Measurements from ENCODE around the gene WBP2. TPM values are rescaled to one million over a fixed set of nuclear protein-coding genes. Genes with fewer than 3 reads are reported as not detected.
A peak's percentile ranks its signal among the peaks of the same experiment; 100 is the strongest.

The WBP2 gene
- total and polyA plus RNA-seq, 9 of the 15 experiments (the other 6 are each of a cell fraction or from before 2014, with no cell fraction given), result 2.2 to 74.3 (median 20.0) TPM

DNA sequence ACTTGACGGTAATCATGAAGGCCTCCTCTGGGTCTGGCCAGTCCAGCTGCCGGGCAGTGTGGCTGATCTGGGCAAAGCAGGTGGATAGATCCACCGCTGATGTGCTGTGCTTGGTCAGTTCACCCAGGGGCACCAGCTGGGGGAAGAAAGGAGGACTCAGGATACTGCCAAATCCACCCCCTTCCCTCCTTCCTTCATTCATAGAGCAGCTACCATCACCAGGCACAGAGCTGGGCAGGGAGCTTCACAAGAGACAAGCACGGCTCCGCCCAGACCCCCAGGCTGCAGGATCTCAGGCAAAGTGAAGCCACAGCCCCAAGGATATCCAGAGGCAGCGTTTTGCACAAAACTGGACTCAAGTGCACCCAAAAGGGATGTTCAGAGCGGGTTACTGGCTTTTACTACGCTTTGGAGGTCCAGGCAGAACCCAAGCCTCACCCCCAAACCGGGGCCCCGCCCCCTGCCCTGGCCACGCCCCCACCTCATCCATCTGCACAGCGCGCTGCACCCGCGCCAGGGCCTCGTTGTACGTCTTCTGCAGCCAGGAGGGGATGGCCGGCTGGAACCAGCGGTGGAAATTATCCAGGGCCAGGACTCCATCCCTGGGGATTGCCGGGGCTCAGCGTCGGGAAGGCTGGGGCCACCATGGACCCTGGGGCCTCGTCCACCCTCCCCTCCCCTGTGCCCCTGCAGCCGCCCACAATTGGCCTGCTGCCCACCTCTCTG lies 20.0 kb downstream of the WBP2 start:
- Histone ChIP-seq H3K4me2 (ENCODE audit: insufficient read depth, low read length) (no peak overlapping the region), H3K36me3 (ENCODE audit: control insufficient read depth, insufficient read depth, low read length) (peaks cover 90% of the 10 kb centered on the region; the same call in 2 of the 3 replicates), H2AFZ (ENCODE audit: low read depth, low read length) (no peak overlapping the region), H3K9me1 (ENCODE audit: control insufficient read depth, insufficient read depth, low read length) (no peaks in the 10 kb centered on the region), H3K27me3 (ENCODE audit: control insufficient read depth in 2 of 2, insufficient read depth in 2 of 2, low read length in 2 of 2) (no peaks in the 10 kb centered on the region), H3K9me3 (replicated peaks; ENCODE audit: control insufficient read depth, insufficient read depth, low read depth, low read length) (no peaks in the 10 kb centered on the region), H3K4me1 (replicated peaks in 1 of 2; ENCODE audit: control insufficient read depth in 2 of 2, insufficient read depth in 2 of 2, low read length in 2 of 2) (peaks cover 0 to 56% of the 10 kb centered on the region in 2 experiments; a peak in 3 of 5 replicates), H3K27ac (ENCODE audit: extremely low read depth, low read depth, low read length) (no peak overlapping the region), H4K20me1 (replicated peaks; ENCODE audit: control insufficient read depth, insufficient read depth, low read length) (0 out of 2 replicates have a peak, but pooled peaks cover 4% of the 10 kb centered on the region), H3K9ac (ENCODE audit: insufficient read depth in 1 of 2, low read depth in 2 of 2, low read length in 2 of 2) (0 out of 4 replicates have a peak overlapping the region, but pooled peaks of 1 of the 2 experiments have one; percentile 56), H3K79me2 (ENCODE audit: control insufficient read depth, insufficient read depth, low read length) (peaks cover 6% of the 10 kb centered on the region; the same call in 2 of the 3 replicates), H3K4me3 (no peak overlapping the region)
- FAIRE-seq, result no peak
- WGBS (ENCODE audit: insufficient coverage, low coverage, missing lambda C conversion rate), result 94% methylated on average over 12 of the region's 24 CpGs
- CTCF ChIA-PET (ENCODE audit: low intra/inter-chr PET ratio), result no interaction called here
- POLR2A ChIA-PET, result interaction anchor here (0.7 to 4.8 kb wide), 6 partner anchors 10 to 61 kb away, joined by 3 to 46 read pairs (median 6); partner anchors contain the start of gene UNC13D
- TF ChIP-seq, protein P1, sequence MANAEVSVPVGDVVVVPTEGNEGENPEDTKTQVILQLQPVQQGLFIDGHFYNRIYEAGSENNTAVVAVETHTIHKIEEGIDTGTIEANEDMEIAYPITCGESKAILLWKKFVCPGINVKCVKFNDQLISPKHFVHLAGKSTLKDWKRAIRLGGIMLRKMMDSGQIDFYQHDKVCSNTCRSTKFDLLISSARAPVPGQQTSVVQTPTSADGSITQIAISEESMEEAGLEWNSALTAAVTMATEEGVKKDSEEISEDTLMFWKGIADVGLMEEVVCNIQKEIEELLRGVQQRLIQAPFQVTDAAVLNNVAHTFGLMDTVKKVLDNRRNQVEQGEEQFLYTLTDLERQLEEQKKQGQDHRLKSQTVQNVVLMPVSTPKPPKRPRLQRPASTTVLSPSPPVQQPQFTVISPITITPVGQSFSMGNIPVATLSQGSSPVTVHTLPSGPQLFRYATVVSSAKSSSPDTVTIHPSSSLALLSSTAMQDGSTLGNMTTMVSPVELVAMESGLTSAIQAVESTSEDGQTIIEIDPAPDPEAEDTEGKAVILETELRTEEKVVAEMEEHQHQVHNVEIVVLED (CRISPR knock-in tag; IDR thresholded peaks at IDR 0.05), result no peak
- TF ChIP-seq POLR2H (tag; IDR thresholded peaks at IDR 0.05; ENCODE audit: low read depth) (no peak), ZNF274 (IDR thresholded peaks at IDR 0.05; ENCODE audit: borderline replicate concordance, low read depth, low read length) (no peak), NFIC (IDR thresholded peaks at IDR 0.05) (peak; percentile 53), RBFOX2 (IDR thresholded peaks at IDR 0.05; ENCODE audit: low read depth, low read length) (peak; percentile 57; the same call in 1 of the 2 replicates), L3MBTL2 (IDR thresholded peaks at IDR 0.05) (no peak), FOXK2 (conservative IDR thresholded peaks at IDR 0.05 in 1 of 2, IDR thresholded peaks at IDR 0.05 in 1 of 2; ENCODE audit: low read depth in 2 of 2) (no peak), SUPT5H (IDR thresholded peaks at IDR 0.05) (0 out of 2 replicates have a peak, but pooled peaks have one; percentile 18), POLR2G (IDR thresholded peaks at IDR 0.05; ENCODE audit: low read depth, low read length) (peak; percentile 62)
- TF ChIP-seq, protein P2, sequence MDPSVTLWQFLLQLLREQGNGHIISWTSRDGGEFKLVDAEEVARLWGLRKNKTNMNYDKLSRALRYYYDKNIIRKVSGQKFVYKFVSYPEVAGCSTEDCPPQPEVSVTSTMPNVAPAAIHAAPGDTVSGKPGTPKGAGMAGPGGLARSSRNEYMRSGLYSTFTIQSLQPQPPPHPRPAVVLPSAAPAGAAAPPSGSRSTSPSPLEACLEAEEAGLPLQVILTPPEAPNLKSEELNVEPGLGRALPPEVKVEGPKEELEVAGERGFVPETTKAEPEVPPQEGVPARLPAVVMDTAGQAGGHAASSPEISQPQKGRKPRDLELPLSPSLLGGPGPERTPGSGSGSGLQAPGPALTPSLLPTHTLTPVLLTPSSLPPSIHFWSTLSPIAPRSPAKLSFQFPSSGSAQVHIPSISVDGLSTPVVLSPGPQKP (CRISPR knock-in tag; IDR thresholded peaks at IDR 0.05), result no peak
- TF ChIP-seq, protein P3, sequence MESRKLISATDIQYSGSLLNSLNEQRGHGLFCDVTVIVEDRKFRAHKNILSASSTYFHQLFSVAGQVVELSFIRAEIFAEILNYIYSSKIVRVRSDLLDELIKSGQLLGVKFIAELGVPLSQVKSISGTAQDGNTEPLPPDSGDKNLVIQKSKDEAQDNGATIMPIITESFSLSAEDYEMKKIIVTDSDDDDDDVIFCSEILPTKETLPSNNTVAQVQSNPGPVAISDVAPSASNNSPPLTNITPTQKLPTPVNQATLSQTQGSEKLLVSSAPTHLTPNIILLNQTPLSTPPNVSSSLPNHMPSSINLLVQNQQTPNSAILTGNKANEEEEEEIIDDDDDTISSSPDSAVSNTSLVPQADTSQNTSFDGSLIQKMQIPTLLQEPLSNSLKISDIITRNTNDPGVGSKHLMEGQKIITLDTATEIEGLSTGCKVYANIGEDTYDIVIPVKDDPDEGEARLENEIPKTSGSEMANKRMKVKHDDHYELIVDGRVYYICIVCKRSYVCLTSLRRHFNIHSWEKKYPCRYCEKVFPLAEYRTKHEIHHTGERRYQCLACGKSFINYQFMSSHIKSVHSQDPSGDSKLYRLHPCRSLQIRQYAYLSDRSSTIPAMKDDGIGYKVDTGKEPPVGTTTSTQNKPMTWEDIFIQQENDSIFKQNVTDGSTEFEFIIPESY (CRISPR knock-in tag; IDR thresholded peaks at IDR 0.05), result peak; percentile 49; the same call in 1 of the 2 replicates
- peak in 3 of 4 experiments; percentile 58 to 62 (median 62) for DNase-seq (ENCODE audit: extremely low read depth in 1 of 4, low spot score in 3 of 4)
- intact Hi-C loops (cut with micrococcal nuclease), result no loop called here
- ATAC-seq, result peak; percentile 61
- TSS peak; percentile 31 for BruUV-seq (replicated peaks)
- in situ Hi-C loops (cut with MboI), result no loop called here

Data from K562 (cell line).